MM.1S (cell line): ENCODE data around the gene FTH1.

Experiments used
- CTCF ChIP-seq: fragments of 300-600 bp; sonication (generic); IDR thresholded peaks from 2 replicates; pipeline ENCODE4 v1.5.1; 2016; ENCODE audit warnings: antibody characterized with exemption, low read length, mixed read lengths
- EZH2 ChIP-seq: fragments of 300-600 bp; sonication (generic); optimal IDR thresholded peaks from 2 replicates; pipeline ENCODE3; 2017; ENCODE audit warnings: low read depth, mild to moderate bottlenecking, antibody characterized with exemption, low read length, mixed read lengths

GRCh38 chr11:61976420-61976800 is 9.0 kb upstream of the FTH1 start:
- TF ChIP-seq CTCF (no peak), EZH2 (no peak)
